Effector CD8-positive, alpha-beta T cell (primary cell): ENCODE measurements around the gene TEC.

ENCODE experiments used
- DNase-seq: peaks from one replicate; lab custom pipeline; 2025; lab: John Stamatoyannopoulos, UW

The TEC gene

DNA sequence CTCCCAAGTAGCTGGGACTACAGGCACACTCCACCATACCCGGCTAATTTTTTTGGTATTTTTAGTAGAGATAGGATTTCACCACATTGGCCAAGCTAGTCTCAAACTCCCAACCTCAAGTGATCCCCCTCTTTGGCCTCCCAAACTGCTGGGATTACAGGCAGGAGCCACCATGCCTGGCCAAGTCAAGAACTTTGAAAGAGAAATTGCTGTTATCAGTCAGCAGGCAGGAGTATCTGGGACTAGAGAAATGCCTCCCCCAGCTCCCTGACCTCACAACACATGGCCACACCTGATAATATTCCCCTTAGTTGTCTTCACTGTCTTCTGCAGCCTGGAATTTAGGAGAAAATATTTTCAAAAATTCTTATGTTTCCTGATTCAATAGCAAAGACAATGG lies 143.0 kb downstream of the TEC start:
- no peak for DNase-seq

DNA sequence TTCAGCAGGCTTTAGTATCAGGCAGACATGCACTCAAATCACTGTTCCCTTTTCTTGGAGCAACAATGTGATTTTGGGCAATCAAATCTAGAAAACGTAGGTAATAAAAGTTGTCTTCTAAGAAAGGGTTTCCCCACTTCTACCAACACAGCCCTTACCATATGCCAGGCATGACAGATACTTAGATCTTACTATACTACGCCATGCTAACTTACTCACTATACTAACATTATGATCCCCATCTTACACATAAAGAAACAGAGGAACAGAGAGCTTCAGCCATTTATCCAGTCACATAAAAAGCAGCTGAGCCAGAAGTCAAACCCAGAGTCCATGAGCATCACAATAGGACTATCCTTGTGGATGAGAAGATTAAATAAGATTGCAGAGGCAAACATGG lies 144.8 kb downstream of the TEC start:
- no peak for DNase-seq

DNA sequence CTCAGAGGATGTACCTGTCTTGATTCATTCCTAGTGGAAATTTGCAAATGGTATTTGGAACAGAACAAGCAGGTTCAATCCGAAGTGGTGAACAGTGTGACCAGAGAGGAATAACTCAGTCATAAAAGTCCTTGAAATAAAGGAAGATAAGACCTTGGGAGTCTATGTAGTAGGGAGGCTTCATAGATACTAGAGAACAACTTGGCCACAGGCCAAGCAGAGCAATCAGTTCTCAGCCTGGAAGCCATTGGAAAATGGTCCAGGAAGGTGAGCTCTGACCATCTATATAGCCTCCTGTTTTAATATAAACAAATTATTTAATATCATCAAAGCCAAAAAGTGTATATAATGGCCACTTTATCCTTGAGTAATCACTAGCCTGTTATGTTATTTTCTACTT lies 146.9 kb downstream of the TEC start:
- no peak for DNase-seq

DNA sequence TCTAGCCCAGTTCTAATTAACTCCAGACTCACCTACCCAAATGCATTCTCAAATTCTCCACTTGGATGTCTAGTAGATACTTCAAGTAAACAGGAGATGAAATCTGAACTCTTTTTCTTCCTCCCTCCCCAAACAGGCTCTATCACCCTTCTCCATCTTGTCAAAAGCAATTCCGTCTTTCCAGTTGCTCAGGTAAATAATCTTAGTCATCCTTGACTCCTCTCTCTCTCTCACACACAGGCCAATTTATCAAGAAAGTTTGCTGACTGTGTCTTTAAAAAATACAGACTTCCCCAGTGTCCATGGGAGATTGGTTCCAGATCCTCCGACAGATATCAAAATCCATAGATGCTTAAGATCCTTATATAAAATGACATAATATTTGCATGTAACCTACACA lies 148.5 kb downstream of the TEC start:
- DNase-seq: no peak

DNA sequence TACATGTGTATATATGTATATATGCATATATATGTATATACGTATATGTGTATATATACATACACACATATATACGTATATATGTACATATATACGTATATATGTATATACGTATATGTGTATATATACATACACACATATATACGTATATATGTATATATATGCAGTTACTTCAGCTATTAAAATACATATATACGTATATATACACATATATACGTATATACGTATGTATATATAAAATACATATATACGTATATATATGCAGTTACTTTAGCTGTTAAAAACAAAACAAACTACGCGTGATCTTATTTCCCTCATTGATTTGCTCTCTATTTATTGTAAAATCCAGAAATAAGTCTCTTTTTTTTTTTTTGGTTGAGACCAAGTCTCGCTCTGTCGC lies 149.5 kb downstream of the TEC start:
- no peak for DNase-seq

DNA sequence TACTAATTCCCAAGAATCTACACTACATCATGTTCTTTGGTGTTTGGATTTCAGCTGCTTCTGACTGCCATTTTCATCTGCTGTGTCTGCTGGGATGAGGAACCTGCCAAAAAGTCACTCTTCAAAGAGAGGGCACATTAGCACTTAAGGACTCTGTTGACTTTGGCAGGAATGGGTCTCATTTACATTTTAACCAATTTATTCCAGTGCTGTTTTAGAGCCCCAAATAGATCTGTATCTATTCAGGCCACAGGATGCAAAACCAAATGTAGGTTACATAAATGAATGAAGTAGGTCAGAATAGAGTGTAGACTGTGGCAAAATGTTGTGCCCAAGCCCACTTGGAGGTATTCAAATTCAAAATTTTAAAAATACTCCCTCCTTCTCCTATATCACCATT lies 150.0 kb downstream of the TEC start:
- no peak for DNase-seq

DNA sequence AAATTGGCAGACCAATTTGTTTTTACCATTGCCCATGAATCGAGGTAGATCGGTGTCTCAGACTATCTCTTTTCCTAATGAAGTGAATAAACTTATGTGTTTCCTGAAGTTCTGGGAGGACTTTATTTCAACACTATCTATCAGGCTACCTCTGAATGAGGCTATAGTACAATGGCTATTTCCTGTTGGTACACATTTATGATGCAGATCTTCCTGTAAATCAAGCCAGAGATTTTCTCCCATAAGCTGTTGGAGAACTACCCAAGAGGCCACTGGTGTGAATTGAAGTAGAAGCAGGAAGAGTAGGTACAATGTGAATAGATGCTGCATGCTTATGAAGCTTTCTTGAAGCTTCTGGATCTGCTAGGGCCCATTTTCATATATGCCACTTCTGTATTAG lies 151.6 kb downstream of the TEC start:
- DNase-seq: no peak

DNA sequence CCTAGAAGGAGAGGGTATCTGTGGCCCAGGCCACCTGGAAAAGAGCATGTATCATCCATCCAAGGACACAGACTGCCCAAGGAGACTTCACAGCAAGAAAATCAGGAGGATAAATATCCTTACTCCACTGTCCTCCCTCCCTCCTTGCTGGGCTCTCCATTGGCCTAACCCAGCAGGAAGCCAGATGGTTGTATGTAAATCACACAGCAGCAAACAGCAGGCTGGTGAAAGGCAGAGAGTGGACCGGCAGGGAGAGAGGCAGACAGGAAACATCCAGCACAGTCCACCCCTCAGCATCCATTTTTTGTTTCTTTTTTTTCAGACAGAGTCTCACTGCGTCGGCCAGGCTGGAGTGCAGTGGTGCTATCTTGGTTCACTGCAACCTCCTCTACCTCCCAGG lies 153.1 kb downstream of the TEC start:
- DNase-seq: no peak

DNA sequence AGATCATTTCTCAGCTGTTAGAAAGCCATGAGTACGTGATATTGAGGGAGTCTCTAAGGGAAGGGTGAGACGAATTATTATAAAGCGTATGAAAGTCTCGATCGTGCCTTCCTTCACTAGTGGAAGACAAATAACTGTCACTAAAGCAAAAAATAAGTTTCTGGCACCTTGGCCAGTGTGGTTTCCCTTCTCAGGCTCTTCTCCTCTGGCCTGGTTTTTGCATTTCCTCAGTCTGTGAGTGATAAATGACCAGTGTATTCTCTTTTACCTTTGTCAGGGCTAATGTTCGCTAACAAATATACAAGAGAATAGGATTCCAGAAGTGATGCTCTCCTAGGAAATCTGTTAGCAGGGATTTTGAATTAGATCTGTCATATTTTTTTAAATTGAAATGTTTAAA lies 155.2 kb downstream of the TEC start:
- no peak for DNase-seq

DNA sequence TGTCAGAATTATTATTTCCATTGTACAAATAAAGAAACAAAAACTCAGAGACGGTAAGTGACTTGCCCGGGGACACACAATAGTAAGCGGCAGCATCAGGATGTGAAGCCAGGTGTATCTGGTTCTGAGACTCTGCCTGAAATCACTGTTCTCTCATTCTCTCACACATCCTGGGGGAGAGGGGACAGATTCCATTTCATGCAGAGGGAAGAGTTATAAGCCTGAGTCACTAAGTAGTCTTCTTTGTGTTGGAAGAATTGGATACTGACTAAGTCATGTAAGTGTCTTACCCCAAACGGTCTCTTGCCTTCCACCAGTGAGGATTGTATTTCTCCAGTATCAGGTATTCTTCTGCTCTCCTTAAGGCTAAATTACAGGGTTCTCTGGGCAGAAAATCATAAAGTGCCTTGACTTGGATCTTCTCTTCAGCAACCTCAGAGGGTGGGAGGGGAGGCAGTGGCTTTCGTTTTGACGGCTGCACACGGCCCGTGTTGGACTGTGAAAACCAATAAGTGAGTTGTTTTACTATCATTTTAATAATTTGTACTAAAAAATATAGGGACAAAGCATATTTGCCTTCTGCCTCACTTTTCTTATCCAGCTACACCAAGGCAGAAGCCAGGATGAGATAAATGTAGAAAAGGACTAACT lies 157.5 kb downstream of the TEC start:
- no peak for DNase-seq

DNA sequence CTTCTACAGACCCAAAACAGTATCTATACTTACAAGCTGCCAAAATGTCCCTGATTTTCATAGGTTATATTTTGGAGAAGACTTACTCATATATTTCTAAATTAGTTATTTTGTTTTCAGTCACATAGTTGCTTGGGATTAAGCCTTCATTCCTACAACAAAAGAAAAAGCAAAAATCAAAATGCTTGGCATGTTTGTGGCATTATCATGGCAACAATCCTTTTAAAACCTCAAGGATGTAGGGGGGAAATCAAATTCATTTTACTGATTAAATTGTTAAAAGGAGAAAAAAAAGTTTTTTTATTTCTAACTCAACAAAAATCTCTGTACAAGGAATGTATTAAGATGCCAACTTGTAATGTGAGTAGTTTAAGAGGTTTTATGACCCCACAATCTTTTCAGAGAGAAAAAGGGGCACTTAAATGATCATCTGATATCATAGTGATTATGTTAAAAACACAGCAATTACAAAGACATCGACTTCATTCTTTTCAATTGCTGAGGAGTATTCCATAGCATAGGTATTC lies 159.1 kb downstream of the TEC start:
- no peak for DNase-seq

DNA sequence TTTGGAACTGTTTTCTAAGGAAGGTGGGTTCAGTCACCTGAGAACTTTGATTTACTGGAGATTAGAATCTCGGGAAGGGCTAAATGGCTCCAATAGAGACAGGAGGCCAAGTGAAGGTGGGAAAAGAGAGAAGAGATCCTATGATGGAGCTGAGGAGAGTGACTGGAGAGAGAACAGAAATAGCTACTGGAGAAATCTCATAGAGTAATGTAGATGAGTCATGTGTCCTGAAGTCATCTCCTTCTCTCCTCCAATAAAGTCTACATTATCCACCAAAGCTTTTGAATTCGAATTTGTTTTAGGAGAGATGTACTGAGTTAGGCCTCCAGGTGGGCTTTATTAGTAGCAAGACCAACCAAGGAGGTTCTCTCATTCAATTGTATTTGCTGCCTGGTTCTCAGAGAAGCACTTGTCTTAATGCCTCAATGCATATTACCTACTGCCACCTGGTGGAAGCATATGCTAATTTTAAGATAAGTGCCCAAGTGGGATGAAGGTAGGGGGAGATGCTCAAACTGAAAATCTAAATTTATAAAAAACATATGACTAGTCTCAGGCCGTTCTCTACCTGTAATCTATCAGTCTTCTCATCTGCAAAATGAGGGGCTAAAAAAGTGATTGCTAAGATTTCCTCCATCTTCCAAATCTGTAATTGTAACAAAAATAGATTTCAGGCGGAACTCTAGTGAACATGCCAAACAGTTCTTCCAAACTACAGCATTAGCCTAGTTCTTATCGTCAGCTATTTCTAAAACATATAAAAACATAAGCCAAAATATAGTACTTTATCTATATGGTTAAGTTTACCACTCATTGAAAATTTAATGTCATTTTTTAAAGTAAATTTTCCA lies 160.0 kb downstream of the TEC start:
- DNase-seq: no peak

DNA sequence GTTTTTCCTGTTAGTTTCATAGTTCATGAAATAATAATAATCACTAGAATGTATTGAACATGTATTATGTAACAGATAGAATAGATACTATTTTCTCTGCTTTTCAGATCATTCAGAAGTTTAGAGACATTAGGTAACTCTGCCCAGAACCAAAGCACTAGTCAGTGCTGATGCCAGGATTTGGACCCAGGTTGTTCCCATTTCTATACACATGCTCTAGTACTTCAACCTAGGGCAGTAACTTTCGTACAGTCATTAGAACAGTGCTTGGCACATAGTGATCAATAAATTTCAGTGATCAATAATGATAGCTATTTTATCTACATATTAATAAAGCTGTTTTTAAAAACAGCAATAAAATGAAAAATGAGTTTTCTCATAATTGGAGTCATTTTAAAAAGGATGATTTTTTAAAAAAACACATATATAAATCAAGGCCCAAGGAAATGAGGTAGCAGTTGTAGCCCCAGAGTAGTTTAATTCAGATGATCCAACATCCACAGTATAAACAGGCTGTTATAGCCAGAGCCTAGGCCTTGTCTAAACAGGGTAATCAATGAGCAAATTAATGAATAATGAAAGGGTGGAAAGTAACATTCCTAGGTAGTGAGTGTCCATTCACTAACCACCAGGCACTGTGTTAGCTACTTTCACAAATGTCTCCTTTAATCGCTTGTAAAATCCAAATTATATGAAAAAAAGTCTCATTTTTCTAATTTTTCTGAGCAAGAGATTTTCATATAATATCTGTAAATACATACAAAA lies 161.1 kb downstream of the TEC start:
- DNase-seq: no peak

DNA sequence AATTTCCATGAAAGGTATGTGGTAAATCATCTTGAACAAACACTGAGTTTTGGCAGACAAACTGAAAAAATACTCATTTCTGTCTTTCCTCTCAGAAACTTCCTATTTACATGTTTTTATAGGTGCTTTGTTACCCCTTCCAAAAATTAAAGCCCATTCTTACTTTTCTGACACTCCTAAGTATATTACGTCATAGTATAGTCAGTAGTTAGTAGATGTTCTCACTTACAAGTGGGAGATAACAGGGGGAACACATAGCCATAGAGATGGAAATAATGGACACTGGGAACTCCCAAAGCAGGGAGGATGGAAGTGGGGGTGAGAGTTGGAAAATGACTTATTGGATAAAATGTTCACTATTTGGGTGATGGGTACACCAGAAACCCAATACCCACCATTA lies 164.4 kb downstream of the TEC start:
- DNase-seq: no peak

DNA sequence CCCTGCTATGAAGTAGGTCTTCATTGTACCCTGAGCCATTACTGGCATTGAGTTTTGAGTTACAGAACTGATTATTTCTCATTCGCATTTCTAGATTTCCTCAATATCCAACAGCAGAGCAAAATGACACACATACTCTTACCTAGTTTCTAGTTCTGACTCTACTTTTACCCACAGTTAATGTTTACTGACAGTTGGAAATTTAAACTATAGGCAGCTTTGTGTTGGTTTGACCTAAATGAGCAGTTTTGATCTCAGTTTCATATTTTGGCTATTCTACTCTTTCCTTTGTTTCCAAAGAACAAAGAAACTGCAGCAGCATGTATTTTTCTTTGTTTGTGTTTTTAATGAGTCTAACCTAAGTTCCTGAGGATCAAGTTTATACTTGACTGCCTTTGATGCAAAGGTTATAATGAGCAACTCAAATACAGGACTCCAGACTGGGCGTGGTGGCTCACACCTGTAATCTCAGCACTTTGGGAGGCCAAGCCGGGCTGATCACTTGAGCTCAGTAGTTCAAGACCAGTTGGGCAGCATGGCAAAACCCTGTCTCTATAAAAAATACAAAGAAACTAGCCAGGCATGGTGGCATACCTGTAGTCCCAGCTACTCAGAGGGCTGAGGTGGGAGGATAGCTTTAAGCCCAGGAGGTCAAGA lies 166.0 kb downstream of the TEC start:
- no peak for DNase-seq

DNA sequence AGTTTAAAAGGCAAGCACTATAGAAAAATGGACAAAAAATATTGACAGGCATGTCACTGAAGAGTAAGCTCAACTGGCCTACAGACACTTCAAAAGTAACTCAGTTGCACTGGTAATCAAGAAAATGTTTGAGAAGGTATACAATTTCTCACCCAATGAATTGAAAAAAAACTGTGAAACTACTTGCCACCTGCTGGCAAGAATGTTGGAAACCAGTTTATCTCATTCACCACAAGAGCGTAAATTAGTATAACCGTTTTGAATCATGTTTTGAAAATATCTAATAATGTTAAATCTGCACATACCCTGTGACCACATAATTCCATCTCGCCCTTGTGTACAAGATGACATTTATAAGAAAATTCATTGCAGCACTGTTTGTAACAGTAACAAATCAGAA lies 167.3 kb downstream of the TEC start:
- DNase-seq: no peak

DNA sequence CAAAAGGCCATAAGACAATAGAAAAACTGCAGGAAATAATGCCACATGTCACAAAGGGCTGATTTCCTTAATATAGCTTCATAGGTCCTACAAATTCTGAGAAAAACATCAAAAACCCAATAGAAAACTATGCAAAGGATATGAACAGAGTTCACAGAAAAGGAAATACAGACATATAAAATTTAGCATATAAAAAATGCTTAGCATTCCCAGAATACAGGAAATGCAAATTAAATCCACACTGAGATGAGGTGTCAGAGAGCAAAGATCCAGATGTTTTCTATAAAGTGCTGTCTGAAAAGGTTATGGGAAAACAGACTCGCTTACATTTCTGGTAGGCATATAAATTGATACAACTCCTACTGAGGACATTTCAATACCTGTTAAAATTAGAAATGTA lies 169.4 kb downstream of the TEC start:
- no peak for DNase-seq

DNA sequence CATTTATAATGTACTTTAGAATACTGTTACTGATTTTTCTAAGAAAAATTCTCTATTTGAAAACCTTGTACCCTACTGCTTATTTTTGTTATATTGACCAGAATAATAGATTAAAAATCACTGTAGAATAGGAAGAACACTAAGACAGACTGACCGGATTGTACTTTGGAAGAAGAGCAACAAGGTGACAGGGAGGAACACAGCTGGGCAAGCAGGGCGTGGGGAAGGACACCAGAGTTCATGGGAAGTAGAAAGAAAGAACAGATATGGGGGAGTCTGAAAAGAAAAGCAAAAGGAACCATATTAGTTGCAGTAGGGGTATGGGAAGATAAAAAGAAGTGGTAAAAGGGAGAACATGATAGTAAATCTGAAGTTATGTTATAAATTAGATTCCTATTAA lies 174.2 kb downstream of the TEC start:
- no peak for DNase-seq

DNA sequence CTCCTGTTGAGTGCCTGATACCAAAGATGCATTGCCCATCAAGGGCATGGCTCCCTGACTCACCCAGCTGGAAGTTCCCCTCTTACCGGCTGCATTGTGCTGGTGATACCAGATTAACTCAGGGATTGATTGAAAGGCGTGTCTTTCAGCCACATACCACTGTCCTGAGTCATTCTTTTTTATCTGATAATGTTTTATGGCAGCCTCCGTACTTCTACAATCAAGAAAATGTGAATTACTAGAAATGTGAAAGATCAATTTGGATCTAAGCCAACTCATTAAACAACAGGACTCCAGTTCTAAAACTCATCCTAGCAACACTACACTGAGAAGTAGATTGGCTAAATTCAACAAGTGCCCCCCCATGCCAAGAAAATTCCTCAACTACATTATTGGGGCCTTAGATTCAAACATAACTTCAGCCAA lies 175.6 kb downstream of the TEC start:
- no peak for DNase-seq

DNA sequence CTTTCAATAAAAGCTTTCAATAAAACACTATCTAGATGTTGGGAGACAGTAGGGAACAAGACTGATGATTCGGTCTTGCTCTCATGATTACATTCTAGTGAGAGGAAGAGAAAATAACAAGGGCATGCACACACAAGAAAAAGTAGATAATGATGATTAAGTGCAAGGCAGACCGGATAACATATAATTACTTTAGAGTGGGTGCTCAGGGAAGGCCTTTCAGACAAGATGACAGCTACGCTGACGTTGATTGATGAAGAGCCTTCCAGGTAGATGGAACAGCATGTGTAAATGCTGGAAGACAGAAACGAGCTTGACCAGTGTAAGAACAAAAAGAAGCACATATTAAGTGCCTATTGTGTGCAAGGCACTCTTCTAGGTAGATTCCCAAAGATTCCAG lies 179.0 kb downstream of the TEC start:
- no peak for DNase-seq

DNA sequence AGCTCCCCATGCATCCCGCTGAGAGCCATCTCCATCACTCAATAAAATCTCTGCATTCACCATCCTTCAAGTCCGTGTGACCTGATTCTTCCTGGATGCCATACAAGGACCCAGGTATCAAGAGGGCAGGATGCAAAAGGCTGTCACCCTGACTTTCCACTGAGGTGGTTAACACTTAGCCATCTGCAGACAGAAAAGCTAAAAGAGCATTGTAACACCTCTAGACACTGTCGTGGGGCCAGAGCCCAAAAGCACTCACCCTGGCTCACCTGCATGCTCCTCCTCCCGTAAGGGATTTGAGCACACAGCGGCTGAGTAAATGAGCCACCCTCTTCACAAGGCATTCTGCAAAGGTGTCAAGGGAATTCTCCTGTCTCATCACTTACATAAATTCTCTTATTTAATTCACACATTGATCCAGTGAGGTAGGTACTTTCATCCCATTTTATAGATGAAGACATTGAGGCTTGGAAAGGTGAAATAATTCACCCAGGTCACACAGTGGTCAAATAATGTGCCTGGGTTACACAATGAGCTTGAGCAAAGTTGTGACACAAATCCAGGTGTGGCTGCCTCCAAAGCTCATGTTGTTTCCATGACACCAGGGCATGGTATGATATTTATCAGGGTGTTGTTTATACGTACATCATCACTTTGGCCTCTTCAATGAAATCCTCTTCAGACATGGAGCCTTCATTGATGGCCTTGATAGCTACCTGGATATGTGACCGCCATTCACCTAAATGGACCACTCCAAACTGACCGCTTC lies 183.6 kb downstream of the TEC start:
- no peak for DNase-seq
